ENCODE measurements around the gene CKS1B. TPM values are rescaled to one million over a fixed set of nuclear protein-coding genes. Genes with fewer than 3 reads are reported as not detected.

The CKS1B gene
- total RNA-seq, 1 experiment from 2014 or later = 295 TPM

GRCh38 chr1:155023627-155024026 is 49.1 kb downstream of the CKS1B start:
- TF ChIP-seq, protein P1, sequence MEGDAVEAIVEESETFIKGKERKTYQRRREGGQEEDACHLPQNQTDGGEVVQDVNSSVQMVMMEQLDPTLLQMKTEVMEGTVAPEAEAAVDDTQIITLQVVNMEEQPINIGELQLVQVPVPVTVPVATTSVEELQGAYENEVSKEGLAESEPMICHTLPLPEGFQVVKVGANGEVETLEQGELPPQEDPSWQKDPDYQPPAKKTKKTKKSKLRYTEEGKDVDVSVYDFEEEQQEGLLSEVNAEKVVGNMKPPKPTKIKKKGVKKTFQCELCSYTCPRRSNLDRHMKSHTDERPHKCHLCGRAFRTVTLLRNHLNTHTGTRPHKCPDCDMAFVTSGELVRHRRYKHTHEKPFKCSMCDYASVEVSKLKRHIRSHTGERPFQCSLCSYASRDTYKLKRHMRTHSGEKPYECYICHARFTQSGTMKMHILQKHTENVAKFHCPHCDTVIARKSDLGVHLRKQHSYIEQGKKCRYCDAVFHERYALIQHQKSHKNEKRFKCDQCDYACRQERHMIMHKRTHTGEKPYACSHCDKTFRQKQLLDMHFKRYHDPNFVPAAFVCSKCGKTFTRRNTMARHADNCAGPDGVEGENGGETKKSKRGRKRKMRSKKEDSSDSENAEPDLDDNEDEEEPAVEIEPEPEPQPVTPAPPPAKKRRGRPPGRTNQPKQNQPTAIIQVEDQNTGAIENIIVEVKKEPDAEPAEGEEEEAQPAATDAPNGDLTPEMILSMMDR (conservative IDR thresholded peaks at IDR 0.05; ENCODE audit: low read depth, low read length) = no peak
- TF ChIP-seq EZH2 (IDR thresholded peaks at IDR 0.05; ENCODE audit: borderline replicate concordance, low read depth, low read length, poor library complexity, severe bottlenecking) = no peak
- Histone ChIP-seq H3K36me3 (ENCODE audit: insufficient read depth, low read length, poor library complexity, severe bottlenecking) (no peaks in the 10 kb centered on the region), H3K9me3 (ENCODE audit: low read depth, low read length, poor library complexity, severe bottlenecking) (no peaks in the 10 kb centered on the region), H3K4me1 (ENCODE audit: insufficient read depth, low read length, poor library complexity, severe bottlenecking) (no peaks in the 10 kb centered on the region), H3K27me3 (replicated peaks; ENCODE audit: insufficient read depth, low read depth, low read length, poor library complexity) (no peaks in the 10 kb centered on the region), H3K4me3 (ENCODE audit: low read depth, low read length, poor library complexity, severe bottlenecking) (no peak overlapping the region), H3K27ac (ENCODE audit: low read depth, low read length, poor library complexity, severe bottlenecking) (no peak overlapping the region)
- intact Hi-C loops (cut with micrococcal nuclease; ENCODE audit: unreplicated experiment) = no loop called here
- BruUV-seq (replicated peaks) = no TSS peak
- no peak for DNase-seq (ENCODE audit: low spot score)
- ChIA-PET POLR2A (ENCODE audit: low non-redundant PET) (interaction anchor here (0.6 kb wide), 1 partner anchor 27 kb away, joined by 4 read pairs; no protein-coding TSS in a partner anchor), CTCF (no interaction called here)

DNA sequence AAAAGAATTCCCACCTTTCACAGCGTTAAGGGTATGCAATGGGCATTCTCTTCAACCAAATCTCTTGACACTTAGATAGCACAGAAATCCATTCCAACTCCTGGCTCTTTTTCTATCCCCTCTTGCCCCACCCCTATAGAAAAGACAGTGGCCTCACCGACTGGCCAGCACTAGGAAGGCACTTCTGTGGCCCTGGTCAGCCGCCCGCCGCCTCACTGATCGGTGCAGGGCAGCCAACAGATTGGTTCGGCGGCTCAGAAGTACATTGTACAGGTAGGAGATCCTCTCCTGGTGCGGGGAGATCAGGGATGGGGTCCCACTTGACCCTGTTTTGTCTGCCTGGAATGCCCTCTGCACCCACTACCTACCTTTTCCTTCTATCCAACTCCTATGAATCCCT is 49.8 kb downstream of the CKS1B start:
- no TSS peak for BruUV-seq (replicated peaks)
- CTCF ChIA-PET = no interaction called here

DNA sequence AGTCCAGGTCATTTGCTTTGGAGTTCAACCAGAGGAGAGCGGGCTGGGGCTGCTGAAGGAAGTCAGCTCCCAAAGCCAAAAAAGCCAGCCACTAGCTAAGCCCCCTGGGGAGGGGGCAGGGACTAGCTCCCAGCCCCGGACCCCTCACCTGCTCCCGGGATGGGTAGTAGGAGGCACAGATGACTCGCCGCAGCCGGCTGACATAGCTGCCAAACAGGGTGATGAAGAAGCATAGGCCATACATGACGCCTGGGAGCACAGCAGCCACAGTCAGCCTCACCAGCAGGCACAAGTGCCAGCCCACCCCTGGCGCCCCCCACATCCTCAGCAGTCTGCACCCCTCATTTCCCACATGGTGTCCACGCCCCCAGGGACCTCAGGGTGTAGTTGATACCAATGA is 51.7 kb downstream of the CKS1B start:
- intact Hi-C loops (cut with micrococcal nuclease; ENCODE audit: unreplicated experiment) = no loop called here
- CTCF ChIA-PET = no interaction called here
- POLR2A ChIA-PET (ENCODE audit: low non-redundant PET) = no interaction called here

More for the DNA sequence above, 49.8 kb downstream of the CKS1B start:
- no peaks in the 10 kb centered on the region for H3K36me3 ChIP-seq (ENCODE audit: insufficient read depth, low read length, poor library complexity, severe bottlenecking)
- POLR2A ChIA-PET (ENCODE audit: low non-redundant PET) = no interaction called here
- no peaks in the 10 kb centered on the region for H3K27me3 ChIP-seq (replicated peaks; ENCODE audit: insufficient read depth, low read depth, low read length, poor library complexity)
- TF ChIP-seq, protein P1 (conservative IDR thresholded peaks at IDR 0.05; ENCODE audit: low read depth, low read length) = no peak
- no peak for TF ChIP-seq EZH2 (IDR thresholded peaks at IDR 0.05; ENCODE audit: borderline replicate concordance, low read depth, low read length, poor library complexity, severe bottlenecking)
- H3K4me1 ChIP-seq (ENCODE audit: insufficient read depth, low read length, poor library complexity, severe bottlenecking) = no peaks in the 10 kb centered on the region
- no peak overlapping the region for H3K27ac ChIP-seq (ENCODE audit: low read depth, low read length, poor library complexity, severe bottlenecking)
- no peak overlapping the region for H3K4me3 ChIP-seq (ENCODE audit: low read depth, low read length, poor library complexity, severe bottlenecking)
- H3K9me3 ChIP-seq (ENCODE audit: low read depth, low read length, poor library complexity, severe bottlenecking) = no peaks in the 10 kb centered on the region
- no peak for DNase-seq (ENCODE audit: low spot score)
- intact Hi-C loops (cut with micrococcal nuclease; ENCODE audit: unreplicated experiment) = no loop called here

More for the DNA sequence above, 51.7 kb downstream of the CKS1B start:
- no peaks in the 10 kb centered on the region for H3K9me3 ChIP-seq (ENCODE audit: low read depth, low read length, poor library complexity, severe bottlenecking)
- no TSS peak for BruUV-seq (replicated peaks)
- no peaks in the 10 kb centered on the region for H3K27me3 ChIP-seq (replicated peaks; ENCODE audit: insufficient read depth, low read depth, low read length, poor library complexity)
- no peak overlapping the region for H3K27ac ChIP-seq (ENCODE audit: low read depth, low read length, poor library complexity, severe bottlenecking)
- DNase-seq (ENCODE audit: low spot score) = no peak
- no peaks in the 10 kb centered on the region for H3K36me3 ChIP-seq (ENCODE audit: insufficient read depth, low read length, poor library complexity, severe bottlenecking)
- no peak overlapping the region for H3K4me3 ChIP-seq (ENCODE audit: low read depth, low read length, poor library complexity, severe bottlenecking)
- no peaks in the 10 kb centered on the region for H3K4me1 ChIP-seq (ENCODE audit: insufficient read depth, low read length, poor library complexity, severe bottlenecking)
- TF ChIP-seq, protein P1 (conservative IDR thresholded peaks at IDR 0.05; ENCODE audit: low read depth, low read length) = no peak
- TF ChIP-seq EZH2 (IDR thresholded peaks at IDR 0.05; ENCODE audit: borderline replicate concordance, low read depth, low read length, poor library complexity, severe bottlenecking) = no peak
